Measurements from ENCODE around the gene CAMKK1. TPM values are rescaled to one million over a fixed set of nuclear protein-coding genes. Genes with fewer than 3 reads are reported as not detected.
A peak's percentile ranks its signal among the peaks of the same experiment; 100 is the strongest.

CAMKK1 gene
- 24.2 TPM for polyA plus RNA-seq (2012; ENCODE audit: insufficient read length, low read depth)

DNA sequence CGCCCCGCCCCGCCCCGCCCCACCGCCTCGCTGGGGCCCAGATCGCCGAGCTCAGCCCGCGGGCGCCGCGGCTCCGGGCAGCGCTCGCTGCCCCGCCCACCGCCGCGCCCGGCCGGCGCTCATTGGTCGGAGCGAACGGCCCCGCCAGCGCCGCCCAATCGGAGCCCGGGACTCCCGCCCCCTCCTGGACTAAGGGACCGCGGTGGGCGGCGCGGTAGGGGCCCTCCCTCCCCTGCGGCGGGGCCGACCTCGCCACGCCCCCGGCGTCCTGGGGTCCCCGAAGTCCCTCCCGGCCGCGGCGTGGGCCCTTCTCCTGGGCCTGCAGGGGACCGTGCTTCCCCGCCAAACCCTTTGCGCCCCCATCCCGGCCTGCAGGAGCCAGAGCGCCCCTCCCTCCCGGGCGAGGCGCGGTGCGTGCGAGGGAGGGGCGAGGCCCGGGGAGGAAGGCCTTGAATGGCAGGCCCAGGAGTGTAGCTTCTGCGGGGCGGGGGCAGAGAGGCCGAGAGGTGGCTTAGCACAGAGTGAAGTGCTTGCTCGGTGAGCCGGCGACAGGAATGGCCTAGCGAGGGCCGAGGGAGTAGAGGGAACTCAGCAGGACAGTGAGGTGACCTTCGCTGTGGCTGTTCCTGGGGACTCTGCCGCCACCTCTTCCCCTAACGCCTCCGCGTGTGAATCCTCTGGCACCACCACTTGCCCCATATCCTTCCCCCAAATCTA lies at the start of gene CAMKK1:
Gene CAMKK1, minus strand, starts transcription at position 51 of the 717 bp plus-strand sequence. CDS start 7,366 bp downstream, outside the sequence.
- no peak for TF ChIP-seq TAF1 (IDR thresholded peaks at IDR 0.05; ENCODE audit: borderline replicate concordance, insufficient read depth, low read length)
- TF ChIP-seq, protein P1, sequence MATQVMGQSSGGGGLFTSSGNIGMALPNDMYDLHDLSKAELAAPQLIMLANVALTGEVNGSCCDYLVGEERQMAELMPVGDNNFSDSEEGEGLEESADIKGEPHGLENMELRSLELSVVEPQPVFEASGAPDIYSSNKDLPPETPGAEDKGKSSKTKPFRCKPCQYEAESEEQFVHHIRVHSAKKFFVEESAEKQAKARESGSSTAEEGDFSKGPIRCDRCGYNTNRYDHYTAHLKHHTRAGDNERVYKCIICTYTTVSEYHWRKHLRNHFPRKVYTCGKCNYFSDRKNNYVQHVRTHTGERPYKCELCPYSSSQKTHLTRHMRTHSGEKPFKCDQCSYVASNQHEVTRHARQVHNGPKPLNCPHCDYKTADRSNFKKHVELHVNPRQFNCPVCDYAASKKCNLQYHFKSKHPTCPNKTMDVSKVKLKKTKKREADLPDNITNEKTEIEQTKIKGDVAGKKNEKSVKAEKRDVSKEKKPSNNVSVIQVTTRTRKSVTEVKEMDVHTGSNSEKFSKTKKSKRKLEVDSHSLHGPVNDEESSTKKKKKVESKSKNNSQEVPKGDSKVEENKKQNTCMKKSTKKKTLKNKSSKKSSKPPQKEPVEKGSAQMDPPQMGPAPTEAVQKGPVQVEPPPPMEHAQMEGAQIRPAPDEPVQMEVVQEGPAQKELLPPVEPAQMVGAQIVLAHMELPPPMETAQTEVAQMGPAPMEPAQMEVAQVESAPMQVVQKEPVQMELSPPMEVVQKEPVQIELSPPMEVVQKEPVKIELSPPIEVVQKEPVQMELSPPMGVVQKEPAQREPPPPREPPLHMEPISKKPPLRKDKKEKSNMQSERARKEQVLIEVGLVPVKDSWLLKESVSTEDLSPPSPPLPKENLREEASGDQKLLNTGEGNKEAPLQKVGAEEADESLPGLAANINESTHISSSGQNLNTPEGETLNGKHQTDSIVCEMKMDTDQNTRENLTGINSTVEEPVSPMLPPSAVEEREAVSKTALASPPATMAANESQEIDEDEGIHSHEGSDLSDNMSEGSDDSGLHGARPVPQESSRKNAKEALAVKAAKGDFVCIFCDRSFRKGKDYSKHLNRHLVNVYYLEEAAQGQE (IDR thresholded peaks at IDR 0.05; ENCODE audit: insufficient read depth in 1 of 2, low read depth in 2 of 2, low read length in 2 of 2) = no peak
- 0 out of 2 replicates have a peak, but pooled peaks have one; percentile 26 for TF ChIP-seq POLR2AphosphoS5 (IDR thresholded peaks at IDR 0.05; ENCODE audit: low read depth, low read length)
- no peak for TF ChIP-seq SIN3A (IDR thresholded peaks at IDR 0.05; ENCODE audit: borderline replicate concordance, insufficient read depth, low read length)
- TF ChIP-seq FOXP2 (optimal IDR thresholded peaks at IDR 0.05; ENCODE audit: borderline replicate concordance, extremely low read depth, extremely low read length, insufficient read depth) = peak; percentile 87

DNA sequence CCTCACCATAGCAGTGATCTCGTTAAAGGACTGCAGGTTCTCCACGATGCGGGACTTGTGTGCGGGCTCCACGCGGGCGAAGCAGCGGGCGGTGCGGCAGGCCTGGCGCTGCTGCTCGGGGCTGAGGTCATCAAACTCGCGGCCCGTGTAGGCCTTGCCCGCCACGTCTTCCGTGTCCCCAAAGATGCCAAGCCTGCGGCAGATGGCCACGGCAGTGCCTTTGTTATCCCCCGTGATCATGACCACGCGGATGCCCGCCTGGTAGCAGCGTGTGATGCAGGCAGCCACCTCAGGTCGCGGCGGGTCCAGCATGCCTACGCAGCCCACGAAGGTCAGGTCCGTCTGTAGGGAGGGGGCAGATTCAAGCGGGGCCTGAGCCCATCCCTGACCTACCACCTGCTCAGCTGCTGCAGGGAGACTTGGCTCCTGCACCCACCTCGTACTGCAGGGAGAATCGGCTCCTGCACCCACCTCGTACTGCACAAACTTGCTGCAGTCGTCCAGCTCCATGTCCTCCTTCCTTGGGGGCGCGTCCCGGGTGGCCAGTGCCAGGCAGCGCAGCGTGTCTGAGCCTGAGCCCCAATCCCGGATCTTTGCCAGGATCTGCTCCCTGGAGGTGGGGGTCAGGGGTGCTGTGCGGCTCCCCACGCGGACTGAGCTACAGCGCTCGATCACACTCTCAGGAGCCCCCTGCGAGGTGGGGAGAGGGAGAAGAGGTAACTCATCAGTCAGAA lies 48.3 kb upstream of the CAMKK1 start:
- no peak for TF ChIP-seq FOXP2 (optimal IDR thresholded peaks at IDR 0.05; ENCODE audit: borderline replicate concordance, extremely low read depth, extremely low read length, insufficient read depth)
- no peak for TF ChIP-seq SIN3A (IDR thresholded peaks at IDR 0.05; ENCODE audit: borderline replicate concordance, insufficient read depth, low read length)
- TF ChIP-seq, protein P1 (IDR thresholded peaks at IDR 0.05; ENCODE audit: insufficient read depth in 1 of 2, low read depth in 2 of 2, low read length in 2 of 2) = no peak
- no peak for TF ChIP-seq POLR2AphosphoS5 (IDR thresholded peaks at IDR 0.05; ENCODE audit: low read depth, low read length)
- TF ChIP-seq TAF1 (IDR thresholded peaks at IDR 0.05; ENCODE audit: borderline replicate concordance, insufficient read depth, low read length) = no peak

DNA sequence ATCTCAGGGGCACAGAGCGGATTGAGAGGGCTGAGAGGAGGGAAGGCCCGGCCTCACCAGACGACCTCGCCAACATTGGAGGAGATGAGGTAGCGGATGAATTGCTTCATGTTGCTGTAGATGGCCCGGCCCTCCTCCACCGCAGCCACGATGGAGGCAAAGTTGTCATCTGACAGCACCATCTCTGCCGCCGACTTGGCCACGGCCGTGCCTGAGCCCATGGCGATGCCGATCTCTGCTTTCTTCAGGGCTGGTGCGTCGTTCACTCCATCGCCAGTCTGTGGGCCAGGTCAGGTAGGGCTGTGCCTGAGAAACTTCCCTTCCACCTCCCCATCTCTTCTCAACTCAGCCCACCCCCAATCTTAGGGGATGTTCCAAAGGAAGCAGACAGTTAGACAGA lies 44.5 kb upstream of the CAMKK1 start:
- TF ChIP-seq POLR2AphosphoS5 (IDR thresholded peaks at IDR 0.05; ENCODE audit: low read depth, low read length) (no peak), TAF1 (IDR thresholded peaks at IDR 0.05; ENCODE audit: borderline replicate concordance, insufficient read depth, low read length) (no peak), FOXP2 (optimal IDR thresholded peaks at IDR 0.05; ENCODE audit: borderline replicate concordance, extremely low read depth, extremely low read length, insufficient read depth) (no peak), SIN3A (IDR thresholded peaks at IDR 0.05; ENCODE audit: borderline replicate concordance, insufficient read depth, low read length) (no peak)
- TF ChIP-seq, protein P1 (IDR thresholded peaks at IDR 0.05; ENCODE audit: insufficient read depth in 1 of 2, low read depth in 2 of 2, low read length in 2 of 2) = no peak

DNA sequence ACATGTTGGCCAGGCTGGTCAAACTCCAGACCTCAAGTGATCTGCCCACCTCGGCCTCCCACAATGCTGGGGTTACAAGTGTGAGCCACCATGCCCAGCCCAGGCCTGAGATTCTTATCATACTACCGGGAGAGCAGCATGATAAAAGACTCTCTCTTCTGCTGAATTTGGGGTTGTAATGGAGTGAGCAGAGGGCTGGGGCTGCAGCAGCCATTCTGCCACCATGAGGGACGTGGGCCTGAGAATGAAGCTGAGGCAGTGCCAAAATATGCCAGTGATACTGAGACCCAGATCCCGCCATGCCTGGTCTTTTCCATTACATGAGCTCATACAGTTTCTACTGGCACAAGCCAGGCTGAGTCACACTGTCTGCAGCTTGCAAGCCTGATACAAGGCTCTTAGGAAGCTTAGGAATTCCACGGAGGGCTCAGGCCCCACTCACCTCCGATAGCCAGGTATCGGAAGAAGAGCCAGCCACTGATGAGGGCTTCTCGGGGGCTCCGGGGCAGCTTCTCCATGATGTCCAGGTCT lies 43.0 kb upstream of the CAMKK1 start:
- no peak for TF ChIP-seq SIN3A (IDR thresholded peaks at IDR 0.05; ENCODE audit: borderline replicate concordance, insufficient read depth, low read length)
- TF ChIP-seq, protein P1 (IDR thresholded peaks at IDR 0.05; ENCODE audit: insufficient read depth in 1 of 2, low read depth in 2 of 2, low read length in 2 of 2) = no peak
- no peak for TF ChIP-seq TAF1 (IDR thresholded peaks at IDR 0.05; ENCODE audit: borderline replicate concordance, insufficient read depth, low read length)
- TF ChIP-seq FOXP2 (optimal IDR thresholded peaks at IDR 0.05; ENCODE audit: borderline replicate concordance, extremely low read depth, extremely low read length, insufficient read depth) = no peak
- TF ChIP-seq POLR2AphosphoS5 (IDR thresholded peaks at IDR 0.05; ENCODE audit: low read depth, low read length) = no peak
